Nephron progenitor cell (in vitro differentiated cells): ENCODE data around the gene RNF213.

Experiments used
- DNase-seq: peaks from one replicate; pipeline ENCODE4 v3.0.0; 2021
- H3K27ac Mint-ChIP-seq: 2 replicates; pipeline ENCODE4 v1.8.0; 2021; ENCODE audit warnings: mild to moderate bottlenecking, moderate library complexity, mixed read lengths
- H3K27me3 Mint-ChIP-seq: 2 replicates; pipeline ENCODE4 v1.8.0; 2021; ENCODE audit warnings: mild to moderate bottlenecking, low read depth, mixed read lengths; ENCODE audit not compliant: poor library complexity
- H3K36me3 Mint-ChIP-seq: 2 replicates; pipeline ENCODE4 v1.8.0; 2021; ENCODE audit warnings: low read depth, mixed read lengths
- H3K4me1 Mint-ChIP-seq: 2 replicates; pipeline ENCODE4 v1.8.0; 2021; ENCODE audit warnings: mixed read lengths
- H3K4me3 Mint-ChIP-seq: 2 replicates; pipeline ENCODE4 v1.8.0; 2021; ENCODE audit warnings: mild to moderate bottlenecking, moderate library complexity, mixed read lengths
- H3K9me3 Mint-ChIP-seq: 2 replicates; pipeline ENCODE4 v1.8.0; 2021; ENCODE audit warnings: mild to moderate bottlenecking, moderate library complexity, mixed read lengths
- CTCF ChIP-seq: fragments of 200-600 bp; sonication (generic); IDR thresholded peaks from 2 replicates; pipeline ENCODE4 v1.5.0; 2021; ENCODE audit warnings: antibody characterized with exemption

The RNF213 gene

GRCh38 chr17:80363518-80364090 is 103.0 kb downstream of the RNF213 start:
- H3K27ac Mint-ChIP-seq = peak overlapping the region; percentile 61
- peaks cover 38% of the 10 kb centered on the region for H3K36me3 Mint-ChIP-seq
- no peak for DNase-seq
- TF ChIP-seq CTCF = no peak
- peaks cover 15% of the 10 kb centered on the region for H3K4me1 Mint-ChIP-seq
- no peak overlapping the region for H3K4me3 Mint-ChIP-seq
- no peaks in the 10 kb centered on the region for H3K9me3 Mint-ChIP-seq
- H3K27me3 Mint-ChIP-seq = no peaks in the 10 kb centered on the region

- peaks cover 36% of the 10 kb centered on the region for H3K36me3 Mint-ChIP-seq
- peaks cover 15% of the 10 kb centered on the region for H3K4me1 Mint-ChIP-seq
- no peak overlapping the region for H3K4me3 Mint-ChIP-seq
- peak; percentile 53 for DNase-seq
- H3K9me3 Mint-ChIP-seq = no peaks in the 10 kb centered on the region
- peak overlapping the region; percentile 61 for H3K27ac Mint-ChIP-seq
- peak; percentile 46 for TF ChIP-seq CTCF
- no peaks in the 10 kb centered on the region for H3K27me3 Mint-ChIP-seq
These were observed 103.5 kb downstream of the RNF213 start for GRCh38 chr17:80364091-80364691.

- Mint-ChIP-seq H3K27ac (no peak overlapping the region), H3K9me3 (no peaks in the 10 kb centered on the region), H3K4me3 (no peak overlapping the region), H3K36me3 (peaks cover 35% of the 10 kb centered on the region), H3K27me3 (no peaks in the 10 kb centered on the region), H3K4me1 (peaks cover 15% of the 10 kb centered on the region)
- DNase-seq = no peak
- no peak for TF ChIP-seq CTCF
These were observed 104.6 kb downstream of the RNF213 start for GRCh38 chr17:80365001-80365965.

- Mint-ChIP-seq H3K27me3 (no peaks in the 10 kb centered on the region), H3K27ac (no peak overlapping the region), H3K4me1 (peaks cover 15% of the 10 kb centered on the region), H3K36me3 (peaks cover 28% of the 10 kb centered on the region), H3K9me3 (no peaks in the 10 kb centered on the region), H3K4me3 (no peak overlapping the region)
- no peak for TF ChIP-seq CTCF
- no peak for DNase-seq
These were observed 105.3 kb downstream of the RNF213 start for GRCh38 chr17:80365983-80366382.

- TF ChIP-seq CTCF = no peak
- H3K27me3 Mint-ChIP-seq = no peaks in the 10 kb centered on the region
- peak overlapping the region; percentile 38 for H3K27ac Mint-ChIP-seq
- H3K9me3 Mint-ChIP-seq = no peaks in the 10 kb centered on the region
- DNase-seq = no peak
- peaks cover 17% of the 10 kb centered on the region for H3K36me3 Mint-ChIP-seq
- peaks cover 15% of the 10 kb centered on the region for H3K4me1 Mint-ChIP-seq
- H3K4me3 Mint-ChIP-seq = no peak overlapping the region
These were observed 106.9 kb downstream of the RNF213 start for GRCh38 chr17:80367503-80367902.
